Activated CD8-positive, alpha-beta memory T cell treated with anti-CD3 and anti-CD28 coated beads for 24 hours (primary cell): ENCODE results near the gene TGIF1.
A peak's percentile ranks its signal among the peaks of the same experiment; 100 is the strongest.

Source experiments
- DNase-seq: peaks from one replicate; pipeline ENCODE4 v3.0.0-alpha.2; 2020

Gene TGIF1

GRCh38 chr18:3440341-3440740 lies 9.6 kb upstream of the TGIF1 start:
- no peak for DNase-seq

GRCh38 chr18:3441290-3441689 lies 8.7 kb upstream of the TGIF1 start:
- DNase-seq, result no peak

DNA sequence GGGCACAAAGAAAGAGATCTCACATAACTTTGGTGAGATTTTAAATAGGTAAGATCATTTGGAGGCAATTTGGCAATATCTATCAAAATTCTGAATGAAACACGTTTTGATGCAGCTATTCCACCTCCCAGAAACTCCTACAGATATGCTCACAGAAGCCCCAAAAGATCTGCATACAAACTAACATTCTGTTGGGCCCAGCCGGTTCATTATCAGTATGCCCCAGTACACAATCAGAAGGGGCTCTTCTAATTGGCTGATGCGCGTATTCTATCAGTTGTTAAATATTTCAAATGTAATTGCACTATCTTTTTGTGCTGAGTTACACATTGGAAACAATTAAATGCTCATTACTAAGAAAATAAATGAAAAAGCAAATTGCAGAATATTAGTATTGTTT lies 7.1 kb upstream of the TGIF1 start:
- DNase-seq, result no peak

DNA sequence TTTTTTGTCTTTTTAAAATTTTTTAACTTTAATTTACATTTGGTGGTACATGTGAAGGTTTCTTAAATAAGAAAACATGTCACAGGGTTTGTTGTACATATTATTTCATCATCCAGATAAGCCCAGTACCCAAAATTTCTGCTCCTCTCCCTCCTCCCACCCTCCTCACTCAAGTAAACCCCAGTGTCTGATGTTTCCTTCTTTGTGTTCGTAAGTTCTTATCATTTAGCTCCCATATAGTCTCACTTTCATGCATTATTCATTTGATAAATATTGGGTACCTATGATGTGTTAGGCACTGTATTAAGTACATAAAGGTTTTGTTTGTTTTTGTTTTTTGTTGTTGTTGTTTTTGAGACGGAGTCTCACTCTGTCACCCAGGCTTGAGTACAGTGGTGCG lies 5.7 kb upstream of the TGIF1 start:
- DNase-seq, result no peak

DNA sequence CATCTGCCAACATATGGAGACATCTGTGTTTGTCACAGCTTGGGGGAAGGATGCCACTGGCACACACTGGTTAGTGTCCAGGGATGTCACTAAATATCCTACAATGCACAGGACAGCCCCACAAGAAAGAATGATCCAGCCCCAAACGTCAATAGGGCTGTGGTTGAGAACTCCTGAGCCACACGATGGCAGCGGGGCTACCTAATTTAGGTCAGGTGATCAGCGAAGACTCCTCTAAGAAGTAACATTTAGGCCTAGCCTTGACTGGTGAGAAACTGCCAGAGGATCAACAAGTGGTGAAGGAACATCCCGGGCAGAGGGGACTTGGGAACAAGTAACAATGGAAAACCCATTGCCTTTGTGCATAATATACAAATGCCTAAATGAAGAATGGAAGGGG lies 5.0 kb upstream of the TGIF1 start:
- no peak for DNase-seq

DNA sequence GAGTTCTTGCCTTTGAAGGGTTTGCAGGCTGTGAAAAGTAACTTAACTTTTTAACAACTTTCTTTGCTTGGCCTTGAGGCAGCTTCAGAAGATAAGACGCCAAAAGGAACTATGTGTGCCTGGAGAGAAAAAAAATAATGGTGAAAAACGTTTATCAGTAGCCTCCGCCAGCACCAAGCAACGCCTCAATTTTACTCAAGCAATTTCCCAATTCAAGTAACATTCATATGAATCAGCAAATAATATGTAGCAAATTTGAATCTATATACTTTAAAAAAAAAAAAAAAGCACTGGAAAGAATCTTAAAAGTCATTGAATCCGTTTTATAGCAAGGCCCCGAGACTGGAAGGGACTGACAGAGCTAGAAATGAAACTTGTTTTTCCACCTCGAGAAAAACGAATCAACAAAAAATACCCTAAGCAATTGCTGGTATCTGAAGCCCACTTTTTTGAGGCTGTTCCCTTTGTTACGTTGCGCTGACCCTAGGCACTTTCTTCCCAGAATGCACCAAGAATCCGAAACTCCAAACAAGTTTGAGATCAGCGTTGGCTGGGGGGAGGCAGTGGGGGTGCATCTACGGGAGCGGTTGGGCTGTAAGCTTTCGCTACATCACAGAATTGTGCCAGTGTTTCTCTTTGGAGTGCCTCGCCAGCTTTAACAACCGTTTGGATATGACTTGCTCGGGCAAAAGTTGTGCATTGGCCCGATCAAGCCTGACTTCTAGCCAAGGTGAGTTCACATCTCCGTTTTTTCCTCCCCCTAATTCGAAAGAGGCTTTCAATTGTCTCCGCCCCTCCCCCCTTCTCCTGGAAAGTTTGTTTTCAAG lies 2.7 kb upstream of the TGIF1 start:
- no peak for DNase-seq

DNA sequence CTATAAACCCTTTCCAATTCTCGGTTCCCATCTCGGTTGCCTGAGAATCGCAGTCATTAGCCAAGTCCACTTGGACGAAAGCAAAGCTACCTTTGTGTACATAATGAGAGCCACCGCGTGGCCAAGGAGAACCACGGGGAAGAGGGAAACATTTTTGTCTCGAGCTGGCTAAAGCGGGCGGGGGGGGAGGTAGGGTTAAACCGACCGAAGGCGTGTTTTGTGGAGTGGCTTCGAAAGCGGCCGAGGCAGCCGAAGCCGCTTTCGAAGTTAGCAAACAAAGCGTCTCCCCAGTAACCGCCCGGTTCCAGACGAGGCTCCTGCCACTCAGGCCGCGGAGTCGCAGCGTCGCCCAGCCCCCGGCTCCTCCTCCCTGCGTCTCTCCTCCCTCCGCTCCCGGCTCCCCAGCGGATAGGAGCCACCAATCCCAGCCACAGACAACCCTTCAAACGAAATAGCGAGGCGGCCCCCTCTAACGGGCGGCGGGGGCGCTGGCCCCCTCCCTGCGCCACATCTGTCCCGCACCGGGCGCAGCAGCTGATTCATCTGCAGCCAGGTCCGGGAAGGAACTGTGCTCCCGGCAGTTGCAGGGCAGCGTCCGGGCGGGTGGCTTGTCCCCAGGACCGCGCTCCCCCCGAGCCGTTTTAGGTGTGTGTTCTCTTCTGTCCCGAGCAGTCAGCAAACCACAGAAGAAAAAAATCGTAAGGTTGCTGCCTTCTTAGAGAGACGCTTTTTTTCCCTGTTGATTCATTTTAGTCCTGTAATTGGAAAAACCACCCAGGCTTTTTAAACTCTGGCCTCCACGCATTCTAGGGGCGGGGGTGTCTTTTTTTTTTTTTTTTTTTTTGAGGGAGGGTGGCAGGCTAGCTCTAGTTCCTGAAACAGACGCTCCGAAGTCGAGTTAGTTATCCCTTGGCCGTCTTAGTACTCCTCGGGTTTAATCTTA lies 1.8 kb upstream of the TGIF1 start:
- peak; percentile 90 for DNase-seq

- peak; percentile 82 for DNase-seq
These were observed 997 bp upstream of the TGIF1 start for GRCh38 chr18:3448838-3449511.

DNA sequence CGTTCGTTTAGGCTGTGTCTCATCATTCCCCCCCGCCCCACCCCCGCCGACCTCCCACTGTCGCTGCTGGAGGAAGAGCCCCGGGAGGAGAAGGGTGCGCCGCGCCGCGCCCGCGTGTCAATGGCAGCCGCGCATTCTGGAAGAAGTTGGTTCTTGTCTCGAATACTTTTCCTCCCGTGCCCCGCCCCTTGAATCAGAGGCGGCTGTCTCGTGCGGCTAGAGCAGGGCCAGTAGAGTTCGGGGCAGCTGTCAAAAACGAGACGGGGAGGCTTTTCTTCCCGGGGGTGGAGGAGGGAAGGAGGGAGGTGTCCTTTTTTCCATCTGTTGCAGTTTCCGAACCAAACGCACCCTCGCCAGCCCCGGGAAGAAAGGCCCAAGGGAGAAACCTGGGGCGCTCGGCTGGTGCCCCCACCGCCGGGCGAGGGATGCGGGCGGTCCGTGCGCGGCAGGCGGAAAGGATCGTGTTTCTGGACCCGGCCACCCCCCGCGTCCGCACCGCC lies 410 bp upstream of the TGIF1 start:
- peak; percentile 91 for DNase-seq

GRCh38 chr18:3450799-3451182 lies 819 bp downstream of the TGIF1 start:
- no peak for DNase-seq

DNA sequence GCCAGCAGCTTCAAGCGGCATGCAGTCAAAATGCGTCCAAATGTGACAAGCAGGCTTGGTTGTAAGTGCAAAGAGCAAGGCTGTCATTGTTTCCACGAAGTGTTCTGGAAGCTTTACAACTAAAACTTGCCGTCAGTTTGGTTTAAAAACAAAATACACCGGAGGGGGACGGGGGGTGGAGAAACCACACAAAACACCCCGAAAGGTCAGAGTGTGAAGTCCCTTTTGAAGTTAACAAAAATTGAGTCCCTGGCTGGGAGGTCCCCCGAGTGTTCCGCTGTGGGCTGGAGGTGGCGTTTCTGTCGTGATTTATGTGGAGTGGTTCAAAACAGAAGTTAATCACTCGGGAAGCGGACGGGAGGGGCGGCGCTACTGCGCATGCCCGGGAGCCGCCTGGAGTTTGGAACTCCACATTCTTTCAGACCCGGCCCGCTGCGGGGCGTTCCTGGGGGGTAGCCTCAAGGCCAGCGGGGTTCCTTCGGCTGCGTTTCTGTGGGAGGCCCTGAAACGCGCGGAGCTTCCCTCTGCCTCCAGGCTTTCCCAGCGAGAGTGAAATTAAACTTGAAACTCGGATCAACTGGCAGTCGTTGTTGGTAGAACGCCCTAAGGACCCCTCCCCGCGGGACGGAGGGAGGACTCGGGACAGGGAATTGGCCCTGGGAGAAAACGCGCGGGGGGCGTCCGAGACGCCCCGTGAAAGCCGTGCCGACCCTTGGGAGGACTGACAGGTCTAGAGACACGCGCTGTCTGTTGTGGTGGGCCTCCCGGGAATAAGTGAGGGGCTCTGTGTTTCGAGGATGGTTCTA lies 1.4 kb downstream of the TGIF1 start:
- peak; percentile 94 for DNase-seq

DNA sequence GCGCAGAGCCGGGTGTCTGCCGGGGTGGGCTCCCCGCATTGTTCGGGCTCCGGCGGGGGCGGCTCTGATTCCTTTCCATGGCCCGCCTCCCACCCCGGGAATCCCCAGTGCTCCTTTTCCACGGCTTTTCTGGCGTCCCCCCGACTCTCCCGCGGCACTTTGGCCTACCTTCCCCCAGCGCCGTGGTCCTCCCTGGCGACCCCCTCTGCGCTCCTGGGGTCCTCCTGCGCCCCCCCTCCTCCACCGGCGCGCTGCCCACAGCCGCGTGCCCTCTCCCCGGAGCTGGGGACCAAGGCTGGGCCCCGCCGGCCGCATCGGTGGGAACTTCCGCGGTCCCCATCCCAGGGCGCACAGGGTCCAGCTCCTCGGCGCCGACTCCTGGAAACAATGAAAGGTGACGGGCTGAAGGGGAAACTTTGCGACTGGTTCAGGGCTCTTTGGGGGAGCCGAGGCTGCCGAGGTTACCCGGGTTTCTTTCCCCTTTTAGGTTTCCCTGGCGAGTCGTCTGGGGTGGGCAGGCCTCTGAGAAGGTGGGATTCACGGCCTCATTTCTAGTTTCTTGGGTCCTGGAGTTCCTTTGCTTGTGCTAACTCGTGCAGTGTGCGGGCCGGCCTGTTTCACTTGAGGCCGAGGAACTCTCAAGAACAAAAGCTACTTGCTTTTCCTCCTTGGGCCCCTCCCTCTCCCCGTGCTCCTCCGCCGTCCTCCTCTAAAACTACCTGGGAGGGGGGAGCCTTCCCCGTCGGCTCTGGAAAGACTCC lies 2.2 kb downstream of the TGIF1 start:
- DNase-seq, result peak; percentile 75

GRCh38 chr18:3452750-3453539 lies 3.0 kb downstream of the TGIF1 start:
- DNase-seq, result peak; percentile 58

- no peak for DNase-seq
These were observed 3.8 kb downstream of the TGIF1 start for GRCh38 chr18:3453540-3454364.

DNA sequence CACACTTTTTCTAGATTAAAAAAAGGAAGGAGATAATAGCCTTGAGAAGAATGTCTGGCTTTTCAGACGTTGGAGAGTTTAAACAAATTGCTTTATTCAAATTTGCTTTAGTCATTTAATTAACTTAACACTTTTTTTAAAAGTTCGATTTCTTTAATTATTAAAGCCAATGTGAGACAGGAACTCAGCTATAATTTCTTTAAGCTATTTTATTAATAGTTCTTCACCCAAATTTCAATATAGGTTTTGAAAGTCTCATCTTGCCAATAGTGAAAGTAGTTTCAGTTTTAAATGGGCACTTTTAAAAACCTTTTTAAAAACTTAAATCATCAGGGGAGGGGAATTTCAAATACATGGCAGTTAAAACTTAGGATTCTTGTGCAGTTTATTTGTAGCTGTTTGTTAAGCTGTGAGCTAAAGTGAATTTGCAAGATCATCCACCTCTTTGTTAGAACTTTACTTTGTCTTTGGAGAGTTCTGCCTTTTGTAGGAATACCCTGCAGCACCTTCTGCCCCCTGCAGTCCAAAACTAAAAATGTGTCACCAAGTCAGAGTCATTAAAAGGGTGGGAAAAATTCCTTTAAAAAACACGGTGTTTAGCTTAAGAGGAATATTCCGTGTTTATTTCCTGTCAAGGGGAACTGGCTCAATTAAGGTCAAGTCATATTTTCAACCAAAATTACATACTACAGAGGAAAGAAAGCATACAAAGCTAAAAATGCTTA lies 4.6 kb downstream of the TGIF1 start:
- no peak for DNase-seq

DNA sequence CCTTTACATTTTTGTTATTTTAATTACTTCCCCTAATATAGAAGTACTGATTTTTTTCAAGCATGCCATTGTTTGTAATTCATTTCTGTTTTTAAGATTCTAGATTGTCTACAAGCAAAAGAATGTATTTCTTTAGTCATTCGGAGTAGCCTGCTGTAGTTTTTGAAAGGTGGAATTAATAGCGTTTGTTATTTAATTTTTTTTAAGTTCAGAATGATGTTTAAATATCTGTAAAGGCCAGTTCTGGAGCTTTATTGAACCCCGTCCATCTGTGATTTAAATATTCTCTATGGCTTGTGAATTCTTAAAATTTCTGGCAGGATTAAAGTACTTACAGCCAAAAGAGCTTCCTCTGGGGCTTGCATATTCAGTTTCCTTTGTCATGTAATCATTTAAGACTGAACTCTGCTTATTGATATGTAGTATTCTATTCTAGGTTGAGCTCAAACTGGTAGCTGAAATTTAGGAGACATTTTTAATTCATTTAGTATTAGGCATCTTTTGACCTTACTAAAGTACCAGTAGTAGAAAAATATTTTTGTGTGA lies 5.2 kb downstream of the TGIF1 start:
- no peak for DNase-seq

DNA sequence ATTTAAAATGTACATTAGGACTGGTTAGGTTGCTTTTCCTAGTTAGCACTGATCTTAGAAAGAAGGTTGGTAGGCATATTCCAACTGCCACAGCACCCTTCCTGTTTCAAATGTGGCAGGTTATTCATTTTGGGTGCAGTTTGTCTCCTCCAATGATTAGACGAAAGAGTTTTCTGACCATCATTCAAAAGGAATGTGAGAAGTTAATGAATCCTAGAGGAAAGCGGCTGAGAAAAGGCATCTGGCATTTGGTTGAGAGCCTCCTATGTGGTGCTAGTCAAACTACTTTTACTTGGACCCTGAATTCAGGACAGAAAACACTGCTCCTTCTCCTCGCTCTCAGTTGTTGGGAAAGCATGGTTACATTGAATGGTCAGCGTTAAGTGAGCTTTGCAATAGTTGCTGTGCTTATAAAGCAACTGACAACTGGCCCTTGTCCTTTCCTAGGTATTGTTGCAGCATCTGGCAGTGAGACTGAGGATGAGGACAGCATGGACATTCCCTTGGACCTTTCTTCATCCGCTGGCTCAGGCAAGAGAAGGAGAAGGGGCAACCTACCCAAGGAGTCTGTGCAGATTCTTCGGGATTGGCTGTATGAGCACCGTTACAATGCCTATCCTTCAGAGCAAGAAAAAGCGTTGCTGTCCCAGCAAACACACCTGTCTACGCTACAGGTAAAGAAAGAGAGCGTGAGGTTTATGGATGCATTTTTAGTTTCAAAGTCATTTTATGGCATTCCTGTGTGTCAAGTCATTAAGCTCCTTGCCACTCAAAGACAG lies 6.1 kb downstream of the TGIF1 start:
- no peak for DNase-seq

DNA sequence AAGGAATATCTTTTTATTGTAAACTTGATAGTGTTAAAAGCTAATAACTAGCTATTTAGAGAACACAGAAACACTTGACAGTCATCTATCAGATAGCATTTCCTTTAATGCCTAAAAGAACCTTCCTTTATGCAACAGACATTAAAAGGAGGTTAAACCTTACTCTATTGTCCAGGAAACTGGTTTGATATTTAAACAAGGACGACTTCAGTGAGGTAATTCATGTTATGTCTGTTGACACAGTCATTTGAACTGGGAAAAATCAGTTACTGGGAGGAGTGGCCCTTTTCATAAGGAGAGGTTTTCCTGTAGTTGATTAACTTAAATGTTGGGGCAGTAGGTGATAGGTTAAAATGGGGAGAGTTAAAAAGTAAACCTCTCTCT lies 6.7 kb downstream of the TGIF1 start:
- DNase-seq, result no peak
